Stimulated activated CD4-positive, alpha-beta T cell treated with anti-CD3 and anti-CD28 coated beads, Interleukin-2, amount 100 ng/mL, for 48 hours (primary cell): ENCODE results near the gene ZBTB20.

Experiments used
- DNase-seq, 2 donors: peaks; one replicate each; pipeline ENCODE4 v3.0.0-alpha.2; 2020

ZBTB20 gene

DNA sequence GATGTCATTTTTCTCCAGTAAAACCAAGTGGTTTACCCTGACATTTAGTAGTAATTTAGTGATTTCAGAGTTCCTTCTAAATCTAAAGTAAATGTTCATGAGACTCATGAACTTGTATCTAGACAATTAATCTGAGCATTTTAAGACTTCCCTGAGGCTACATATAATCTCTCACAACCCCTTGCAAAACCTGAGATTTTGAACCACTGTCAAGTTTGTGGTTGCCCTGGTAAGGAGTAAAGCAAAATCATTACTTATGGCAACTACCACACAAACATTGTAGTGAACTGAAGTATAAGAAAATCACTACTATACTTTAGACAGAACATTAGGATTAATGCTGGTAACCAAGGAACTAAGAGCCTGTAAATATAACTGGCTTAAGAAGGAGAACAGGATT is 483.1 kb downstream of the ZBTB20 start:
- DNase-seq = no peak

DNA sequence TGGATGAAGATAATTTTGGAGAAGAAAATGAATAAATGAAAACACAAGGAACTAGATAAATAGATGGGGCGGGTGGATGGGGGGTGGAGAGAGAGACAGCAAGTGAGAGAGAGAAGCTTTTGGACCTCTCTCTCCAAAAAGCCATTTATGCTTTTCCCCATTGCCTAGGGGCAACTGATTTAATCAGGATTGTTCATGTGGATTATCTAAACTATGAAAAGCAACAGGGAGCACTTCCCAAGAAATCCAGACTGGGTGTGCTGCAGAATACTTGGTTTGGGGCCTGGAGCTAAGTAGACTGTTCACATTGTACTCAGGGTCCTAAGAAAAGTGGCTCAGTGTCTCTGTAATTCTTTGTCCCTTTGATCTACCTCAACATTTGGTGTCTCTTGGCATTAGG is 486.3 kb downstream of the ZBTB20 start:
- no peak for DNase-seq

GRCh38 chr3:114660124-114660523 is 487.0 kb downstream of the ZBTB20 start:
- no peak for DNase-seq

DNA sequence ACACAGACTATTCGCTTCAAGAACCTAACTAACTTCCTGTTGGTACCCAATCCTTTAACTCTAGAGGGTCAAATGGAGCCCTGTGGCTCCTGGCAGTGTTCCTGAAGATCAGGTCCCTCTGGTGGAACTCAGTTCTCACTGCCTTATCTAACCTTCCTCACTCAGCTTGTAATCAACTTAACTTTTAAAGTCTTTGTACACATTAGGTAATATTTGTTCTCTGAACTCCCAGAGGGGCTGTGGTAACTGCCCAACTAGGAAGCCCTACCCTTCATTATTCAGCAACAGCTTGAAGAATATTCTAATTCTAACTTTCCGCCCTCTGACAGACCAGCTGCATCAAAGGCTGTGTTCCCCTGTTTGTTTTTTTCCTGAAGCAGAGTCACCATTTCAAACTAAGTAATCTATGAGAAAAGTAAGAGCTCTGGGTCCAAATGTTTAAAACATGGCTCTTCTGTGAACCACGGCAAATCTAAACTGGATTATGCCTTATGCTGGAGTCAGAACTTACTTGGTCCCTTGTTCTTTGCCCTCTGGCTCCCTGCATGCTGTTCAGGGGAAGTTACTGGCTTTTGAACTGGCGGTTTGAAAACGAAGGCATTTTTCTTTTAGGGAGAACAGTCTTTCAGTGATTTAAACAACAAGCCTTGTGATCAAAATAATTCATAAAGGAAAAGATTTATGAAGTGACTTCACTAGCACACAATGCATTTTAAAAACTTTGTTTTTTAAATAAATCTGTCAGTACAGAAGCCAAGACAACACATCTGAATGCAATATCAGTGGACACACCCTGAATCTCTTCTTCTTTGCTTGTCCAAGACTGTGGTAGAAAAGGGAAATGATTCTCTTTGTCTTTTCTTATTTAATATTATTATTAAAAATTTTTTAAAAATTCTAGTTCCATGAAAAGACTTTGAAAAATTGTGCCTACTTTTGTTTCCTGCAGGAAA is 487.7 kb downstream of the ZBTB20 start:
- DNase-seq = no peak

DNA sequence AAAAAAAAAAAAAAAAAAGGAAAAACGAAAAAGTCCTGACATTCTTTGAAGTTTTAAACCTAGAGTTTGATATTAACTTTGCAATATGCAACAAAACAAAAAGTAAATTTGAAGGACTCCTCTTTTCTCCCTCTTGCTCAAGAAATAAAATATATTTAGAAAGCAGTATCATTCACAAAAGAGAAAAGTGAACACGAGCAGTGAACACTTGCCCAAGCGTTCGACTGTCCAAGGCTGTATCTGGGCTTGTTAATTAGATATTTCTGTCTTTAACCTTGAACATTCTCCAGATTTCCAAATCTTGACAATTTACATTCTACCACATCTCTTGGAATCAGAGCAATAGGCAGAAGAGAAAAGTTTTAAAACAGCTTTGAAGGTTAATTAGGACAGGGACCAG is 495.5 kb downstream of the ZBTB20 start:
- DNase-seq = no peak

- DNase-seq = no peak
Measured at GRCh38 chr3:114650808-114651207, 496.3 kb downstream of the ZBTB20 start.

- DNase-seq = no peak
Measured at GRCh38 chr3:114649331-114649730, 497.8 kb downstream of the ZBTB20 start.

DNA sequence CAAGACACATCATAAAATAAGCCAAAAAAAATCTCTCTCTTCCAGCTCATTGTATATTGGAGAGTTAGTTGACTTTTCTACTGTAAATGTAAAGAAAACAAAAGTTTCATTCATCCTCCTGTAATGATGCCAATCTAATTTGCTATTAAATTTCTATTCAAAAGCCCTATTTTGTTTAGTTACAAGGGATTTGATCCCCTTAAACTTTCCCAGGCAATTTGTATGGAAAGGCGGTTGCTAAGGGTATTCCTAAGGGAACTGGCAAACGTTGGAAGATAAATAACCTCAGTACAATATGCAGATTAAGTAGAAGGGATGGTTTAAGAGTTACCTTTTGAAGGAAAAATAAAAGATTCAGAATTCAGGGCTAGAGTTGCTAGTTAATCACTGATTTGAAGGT is 500.6 kb downstream of the ZBTB20 start:
- DNase-seq = no peak

GRCh38 chr3:114645392-114645791 is 501.7 kb downstream of the ZBTB20 start:
- no peak for DNase-seq

- DNase-seq = no peak
Measured at GRCh38 chr3:114644367-114644766, 502.7 kb downstream of the ZBTB20 start.

- DNase-seq = no peak
Measured at GRCh38 chr3:114642951-114643741, 503.9 kb downstream of the ZBTB20 start.

GRCh38 chr3:114640126-114640525 is 507.0 kb downstream of the ZBTB20 start:
- no peak for DNase-seq

DNA sequence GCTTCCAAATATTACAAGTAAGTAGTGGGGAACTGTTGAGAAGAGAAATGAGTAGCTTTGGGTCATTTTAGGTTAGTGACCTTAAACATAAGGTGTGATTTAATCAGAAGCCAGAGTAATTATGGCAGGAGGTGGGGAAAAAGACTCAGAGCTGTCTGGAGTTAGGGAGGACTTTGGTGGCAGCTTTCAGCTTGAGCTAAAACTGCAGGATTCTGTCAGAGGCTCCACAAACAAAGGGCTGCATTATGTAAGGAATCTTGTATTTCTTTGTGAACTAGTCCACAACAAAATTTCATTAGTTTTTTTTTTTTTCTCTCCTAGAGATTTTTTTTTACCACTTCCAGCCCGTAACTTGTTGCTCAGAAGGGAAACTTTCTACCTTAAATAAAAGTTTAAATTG is 507.9 kb downstream of the ZBTB20 start:
- DNase-seq = no peak

GRCh38 chr3:114635878-114636277 is 511.2 kb downstream of the ZBTB20 start:
- DNase-seq = no peak

DNA sequence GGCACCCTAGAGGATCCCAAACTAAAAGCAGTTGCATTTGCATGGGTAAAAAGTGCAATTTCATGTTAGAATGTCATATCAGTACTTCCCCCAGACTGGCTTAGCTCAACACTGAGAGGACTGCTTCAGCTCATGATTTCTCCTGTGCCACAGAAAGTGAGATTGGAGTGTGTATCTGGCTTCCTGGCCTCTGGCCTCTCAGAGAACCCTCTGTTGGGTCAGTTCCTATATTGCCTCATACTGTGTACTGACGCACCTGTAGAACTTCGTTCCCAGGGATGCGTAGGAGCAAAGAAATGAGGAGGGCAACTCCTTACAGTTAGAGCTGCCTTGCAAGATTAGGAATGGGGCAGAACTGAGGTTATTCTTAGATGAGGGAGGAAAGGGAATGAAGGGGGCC is 512.5 kb downstream of the ZBTB20 start:
- no peak for DNase-seq

GRCh38 chr3:114632757-114633424 is 514.2 kb downstream of the ZBTB20 start:
- peak; percentile 7 to 12 for DNase-seq

DNA sequence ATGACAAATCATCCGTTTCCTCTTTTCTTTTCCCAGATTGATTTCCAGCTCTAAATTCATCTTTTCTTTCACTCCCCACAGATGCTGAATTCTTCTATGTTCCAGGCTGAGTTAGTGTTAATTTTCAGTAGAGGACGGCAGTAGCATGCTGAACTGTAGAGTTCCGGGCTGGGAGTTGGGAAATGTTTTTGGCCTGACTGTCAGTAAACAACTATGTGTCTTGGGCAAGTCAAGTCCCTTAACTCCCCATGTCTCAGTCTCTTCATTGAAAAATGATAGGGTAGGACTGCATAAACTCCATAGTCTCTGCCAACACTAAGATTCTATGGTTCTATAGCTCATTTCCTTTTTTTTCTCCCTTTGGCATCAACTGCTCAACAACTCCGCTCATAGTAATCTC is 519.3 kb downstream of the ZBTB20 start:
- DNase-seq = no peak

GRCh38 chr3:114626751-114627150 is 520.3 kb downstream of the ZBTB20 start:
- DNase-seq = no peak

DNA sequence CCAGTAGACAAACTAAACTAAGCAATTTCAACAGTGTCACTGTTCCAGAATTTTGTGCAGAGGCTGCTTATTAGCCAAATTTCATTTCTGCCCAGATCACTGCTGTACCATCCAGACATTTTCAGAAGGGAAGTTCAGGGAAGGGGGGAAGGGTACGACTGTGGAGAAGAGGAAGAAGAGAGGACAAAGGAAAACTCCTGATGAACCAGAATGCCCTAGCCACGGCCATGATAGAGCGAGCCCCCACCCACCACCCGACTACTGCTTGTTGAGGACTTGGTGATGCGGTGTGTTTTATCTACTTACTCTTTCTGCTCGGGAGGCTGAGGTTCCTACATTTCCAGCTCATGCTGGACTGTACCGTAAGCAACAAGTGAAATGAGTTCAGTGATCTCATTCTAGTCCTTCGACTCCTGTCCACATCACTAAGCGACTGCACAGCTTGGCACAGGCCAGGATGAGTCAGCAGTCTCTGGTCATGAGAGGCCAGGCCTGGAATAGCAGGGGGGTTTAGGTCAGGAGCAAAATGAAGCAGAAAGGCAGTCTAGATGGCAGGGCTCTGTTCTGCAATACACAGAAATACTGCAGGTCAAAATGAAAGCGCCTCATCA is 522.4 kb downstream of the ZBTB20 start:
- DNase-seq = no peak

- no peak for DNase-seq
Measured at GRCh38 chr3:114624047-114624445, 523.0 kb downstream of the ZBTB20 start.

- DNase-seq = no peak
Measured at GRCh38 chr3:114623420-114624046, 523.6 kb downstream of the ZBTB20 start.

DNA sequence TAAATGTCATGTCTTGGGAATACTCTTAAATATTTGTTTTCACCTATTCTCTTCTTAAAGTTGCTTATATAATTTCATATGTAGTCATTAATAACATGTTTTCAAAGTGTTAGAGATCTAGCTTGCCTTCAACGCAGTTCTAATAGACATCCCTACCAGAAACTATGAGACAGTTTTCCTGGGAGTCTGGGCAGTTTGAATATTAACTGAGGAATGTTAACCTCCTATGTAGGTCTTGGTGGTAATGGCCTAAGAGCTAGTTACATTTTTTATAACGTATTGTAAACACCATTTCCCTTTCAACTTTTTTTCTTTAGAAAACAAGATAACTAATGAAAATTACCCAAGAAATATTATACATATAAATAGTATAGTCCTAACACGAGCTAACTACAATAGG is 525.1 kb downstream of the ZBTB20 start:
- DNase-seq = no peak

DNA sequence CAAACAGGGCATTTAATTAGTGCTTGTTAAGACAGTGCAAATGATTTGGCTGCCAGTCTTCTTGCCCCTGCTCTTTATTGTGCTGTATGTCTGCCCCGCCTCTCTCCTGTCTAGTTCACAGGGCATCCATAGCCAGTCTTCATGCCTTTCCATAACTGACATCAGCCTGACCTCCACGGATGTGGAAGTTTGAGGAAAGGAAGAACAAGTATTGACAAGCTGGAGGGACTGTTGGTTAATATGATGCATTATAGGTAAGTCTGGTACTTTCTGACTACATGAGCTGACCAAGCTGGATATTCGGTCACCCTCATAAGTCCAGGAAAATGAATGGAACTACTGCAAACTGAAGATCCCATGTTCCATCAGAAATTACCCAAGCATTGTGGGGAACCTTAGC is 527.3 kb downstream of the ZBTB20 start:
- DNase-seq = no peak
